ENCODE data around the gene TGM3.

TGM3 gene

GRCh38 chr20:2293971-2294370 is 1.8 kb upstream of the TGM3 start:
- Histone ChIP-seq H3K9me3 (ENCODE audit: control insufficient read depth, insufficient read depth, low read length) (no peaks in the 10 kb centered on the region), H3K9ac (ENCODE audit: low read depth, low read length) (no peak overlapping the region), H3K36me3 (ENCODE audit: insufficient read depth, low read length) (no peaks in the 10 kb centered on the region), H3K4me1 (ENCODE audit: insufficient read depth, low read length) (peaks cover 15% of the 10 kb centered on the region)

- Histone ChIP-seq H3K9me3 (ENCODE audit: control insufficient read depth, insufficient read depth, low read length) (no peaks in the 10 kb centered on the region), H3K4me1 (ENCODE audit: insufficient read depth, low read length) (peaks cover 15% of the 10 kb centered on the region)
Measured at GRCh38 chr20:2295286-2295685, 515 bp upstream of the TGM3 start.

GRCh38 chr20:2296524-2297356 is 939 bp downstream of the TGM3 start:
- no peak overlapping the region for H3K9ac ChIP-seq (ENCODE audit: low read depth, low read length)
- H3K36me3 ChIP-seq (ENCODE audit: insufficient read depth, low read length): no peaks in the 10 kb centered on the region
- peaks cover 15% of the 10 kb centered on the region for H3K4me1 ChIP-seq (ENCODE audit: insufficient read depth, low read length)
- no peaks in the 10 kb centered on the region for H3K9me3 ChIP-seq (ENCODE audit: control insufficient read depth, insufficient read depth, low read length)

More at GRCh38 chr20:2295286-2295685, 515 bp upstream of the TGM3 start:
- Histone ChIP-seq H3K36me3 (ENCODE audit: insufficient read depth, low read length) (no peaks in the 10 kb centered on the region), H3K9ac (ENCODE audit: low read depth, low read length) (no peak overlapping the region)

- H3K9me3 ChIP-seq (ENCODE audit: control insufficient read depth, insufficient read depth, low read length): no peaks in the 10 kb centered on the region
- peaks cover 15% of the 10 kb centered on the region for H3K4me1 ChIP-seq (ENCODE audit: insufficient read depth, low read length)
- H3K36me3 ChIP-seq (ENCODE audit: insufficient read depth, low read length): no peaks in the 10 kb centered on the region
- H3K9ac ChIP-seq (ENCODE audit: low read depth, low read length): no peak overlapping the region
Measured at GRCh38 chr20:2297357-2297728, 1.5 kb downstream of the TGM3 start.

- no peaks in the 10 kb centered on the region for H3K36me3 ChIP-seq (ENCODE audit: insufficient read depth, low read length)
- H3K4me1 ChIP-seq (ENCODE audit: insufficient read depth, low read length): peaks cover 15% of the 10 kb centered on the region
- no peak overlapping the region for H3K9ac ChIP-seq (ENCODE audit: low read depth, low read length)
- no peaks in the 10 kb centered on the region for H3K9me3 ChIP-seq (ENCODE audit: control insufficient read depth, insufficient read depth, low read length)
Measured at GRCh38 chr20:2298116-2298515, 2.3 kb downstream of the TGM3 start.

GRCh38 chr20:2298701-2299100 is 2.9 kb downstream of the TGM3 start:
- Histone ChIP-seq H3K36me3 (ENCODE audit: insufficient read depth, low read length) (no peaks in the 10 kb centered on the region), H3K4me1 (ENCODE audit: insufficient read depth, low read length) (peaks cover 15% of the 10 kb centered on the region), H3K9me3 (ENCODE audit: control insufficient read depth, insufficient read depth, low read length) (no peaks in the 10 kb centered on the region), H3K9ac (ENCODE audit: low read depth, low read length) (no peak overlapping the region)

GRCh38 chr20:2299301-2299700 is 3.5 kb downstream of the TGM3 start:
- no peaks in the 10 kb centered on the region for H3K9me3 ChIP-seq (ENCODE audit: control insufficient read depth, insufficient read depth, low read length)
- H3K4me1 ChIP-seq (ENCODE audit: insufficient read depth, low read length): peaks cover 15% of the 10 kb centered on the region
- no peak overlapping the region for H3K9ac ChIP-seq (ENCODE audit: low read depth, low read length)
- H3K36me3 ChIP-seq (ENCODE audit: insufficient read depth, low read length): no peaks in the 10 kb centered on the region

GRCh38 chr20:2300002-2300401 is 4.2 kb downstream of the TGM3 start:
- no peak overlapping the region for H3K9ac ChIP-seq (ENCODE audit: low read depth, low read length)
- no peaks in the 10 kb centered on the region for H3K9me3 ChIP-seq (ENCODE audit: control insufficient read depth, insufficient read depth, low read length)
- no peaks in the 10 kb centered on the region for H3K36me3 ChIP-seq (ENCODE audit: insufficient read depth, low read length)
- H3K4me1 ChIP-seq (ENCODE audit: insufficient read depth, low read length): peaks cover 15% of the 10 kb centered on the region

GRCh38 chr20:2300420-2300819 is 4.6 kb downstream of the TGM3 start:
- Histone ChIP-seq H3K4me1 (ENCODE audit: insufficient read depth, low read length) (peaks cover 15% of the 10 kb centered on the region), H3K9ac (ENCODE audit: low read depth, low read length) (no peak overlapping the region), H3K36me3 (ENCODE audit: insufficient read depth, low read length) (no peaks in the 10 kb centered on the region), H3K9me3 (ENCODE audit: control insufficient read depth, insufficient read depth, low read length) (no peaks in the 10 kb centered on the region)

GRCh38 chr20:2301164-2301622 is 5.4 kb downstream of the TGM3 start:
- Histone ChIP-seq H3K9ac (ENCODE audit: low read depth, low read length) (no peak overlapping the region), H3K4me1 (ENCODE audit: insufficient read depth, low read length) (peaks cover 15% of the 10 kb centered on the region), H3K9me3 (ENCODE audit: control insufficient read depth, insufficient read depth, low read length) (no peaks in the 10 kb centered on the region), H3K36me3 (ENCODE audit: insufficient read depth, low read length) (no peaks in the 10 kb centered on the region)

GRCh38 chr20:2302384-2303060 is 6.7 kb downstream of the TGM3 start:
- no peaks in the 10 kb centered on the region for H3K36me3 ChIP-seq (ENCODE audit: insufficient read depth, low read length)
- H3K9ac ChIP-seq (ENCODE audit: low read depth, low read length): no peak overlapping the region
- H3K4me1 ChIP-seq (ENCODE audit: insufficient read depth, low read length): peaks cover 3% of the 10 kb centered on the region; the same call in 1 of the 2 replicates
- no peaks in the 10 kb centered on the region for H3K9me3 ChIP-seq (ENCODE audit: control insufficient read depth, insufficient read depth, low read length)

- Histone ChIP-seq H3K9ac (ENCODE audit: low read depth, low read length) (no peak overlapping the region), H3K4me1 (ENCODE audit: insufficient read depth, low read length) (no peaks in the 10 kb centered on the region; the same call in 1 of the 2 replicates), H3K9me3 (ENCODE audit: control insufficient read depth, insufficient read depth, low read length) (no peaks in the 10 kb centered on the region), H3K36me3 (ENCODE audit: insufficient read depth, low read length) (no peaks in the 10 kb centered on the region)
Measured at GRCh38 chr20:2303673-2304072, 7.9 kb downstream of the TGM3 start.

- Histone ChIP-seq H3K4me1 (ENCODE audit: insufficient read depth, low read length) (no peaks in the 10 kb centered on the region; the same call in 1 of the 2 replicates), H3K9me3 (ENCODE audit: control insufficient read depth, insufficient read depth, low read length) (no peaks in the 10 kb centered on the region), H3K36me3 (ENCODE audit: insufficient read depth, low read length) (no peaks in the 10 kb centered on the region), H3K9ac (ENCODE audit: low read depth, low read length) (no peak overlapping the region)
Measured at GRCh38 chr20:2304180-2304579, 8.4 kb downstream of the TGM3 start.

GRCh38 chr20:2305029-2305428 is 9.2 kb downstream of the TGM3 start:
- Histone ChIP-seq H3K4me1 (ENCODE audit: insufficient read depth, low read length) (no peaks in the 10 kb centered on the region; the same call in 1 of the 2 replicates), H3K9me3 (ENCODE audit: control insufficient read depth, insufficient read depth, low read length) (no peaks in the 10 kb centered on the region), H3K36me3 (ENCODE audit: insufficient read depth, low read length) (no peaks in the 10 kb centered on the region), H3K9ac (ENCODE audit: low read depth, low read length) (no peak overlapping the region)

- Histone ChIP-seq H3K4me1 (ENCODE audit: insufficient read depth, low read length) (no peaks in the 10 kb centered on the region; the same call in 1 of the 2 replicates), H3K9ac (ENCODE audit: low read depth, low read length) (no peak overlapping the region), H3K36me3 (ENCODE audit: insufficient read depth, low read length) (no peaks in the 10 kb centered on the region), H3K9me3 (ENCODE audit: control insufficient read depth, insufficient read depth, low read length) (no peaks in the 10 kb centered on the region)
Measured at GRCh38 chr20:2305479-2305878, 9.7 kb downstream of the TGM3 start.
